BJ (cell line): ENCODE results near the gene PFKFB2. TPM values are rescaled to one million over a fixed set of nuclear protein-coding genes. Genes with fewer than 3 reads are reported as not detected.

Source experiments
- CTCF ChIA-PET: fragments of 350-600 bp; formaldehyde crosslinking; extraction: SDS; loops from one replicate; lab custom pipeline; 2021; ENCODE audit warnings: antibody characterized with exemption, inconsistent platforms; lab: Yijun Ruan, JAX
- POLR2A ChIA-PET: fragments of 300-600 bp; sonication (Branson Sonifier 250); formaldehyde crosslinking; extraction: SDS; loops from one replicate; lab custom pipeline; 2021; ENCODE audit warnings: antibody characterized with exemption; lab: Charles Lee
- DNase-seq: peaks from one replicate; pipeline ENCODE4 v3.0.0-alpha.2; 2011; ENCODE audit warnings: low read depth
- H3K27me3 ChIP-seq: 2 replicates; pipeline ENCODE4 v1.6.0; 2011; ENCODE audit warnings: low read length; ENCODE audit not compliant: control insufficient read depth, insufficient read depth
- H3K36me3 ChIP-seq: 2 replicates; pipeline ENCODE4 v1.5.1; 2011; ENCODE audit warnings: low read length; ENCODE audit not compliant: control insufficient read depth, insufficient read depth
- H3K4me3 ChIP-seq: 2 replicates; pipeline ENCODE4 v1.5.1; 2011; ENCODE audit warnings: low read depth, mild to moderate bottlenecking, control low read depth, low read length
- CTCF ChIP-seq: IDR thresholded peaks from 2 replicates; pipeline ENCODE4 v1.5.1; 2011; ENCODE audit warnings: low read depth, mild to moderate bottlenecking, control low read depth, inconsistent platforms, low read length, moderate library complexity; ENCODE audit not compliant: insufficient read depth
- polyA plus RNA-seq: library from polyadenylated mRNA; depleted of rRNA; stranded (reverse); fragments of >200 nt; gene quantifications from 2 replicates; pipeline ENCODE4 v1.2.3, GENCODE V29; 2011

The PFKFB2 gene
- polyA plus RNA-seq, 1 experiment = 1.5 TPM

- Histone ChIP-seq H3K27me3 (no peaks in the 10 kb centered on the region), H3K4me3 (no peak overlapping the region), H3K36me3 (no peaks in the 10 kb centered on the region)
- ChIA-PET CTCF (interaction anchor here (0.8 to 2.1 kb wide), 5 partner anchors 11 to 348 kb away, joined by 3 to 5 read pairs (median 3); no protein-coding TSS in a partner anchor), POLR2A (no interaction called here)
- no peak for DNase-seq
- TF ChIP-seq CTCF = no peak
Observed at GRCh38 chr1:207073906-207074820, 21.1 kb downstream of the PFKFB2 start.

GRCh38 chr1:207076181-207076955, 23.3 kb downstream of the PFKFB2 start:
- ChIA-PET POLR2A (interaction anchor here (0.6 kb wide), 1 partner anchor 233 kb away, joined by 3 read pairs; no protein-coding TSS in a partner anchor), CTCF (interaction anchor here (0.7 to 2.1 kb wide), 10 partner anchors 8 to 351 kb away, joined by 3 to 8 read pairs (median 4); partner anchors contain the start of gene PFKFB2)
- no peak for DNase-seq
- no peaks in the 10 kb centered on the region for H3K27me3 ChIP-seq
- no peak overlapping the region for H3K4me3 ChIP-seq
- no peak for TF ChIP-seq CTCF
- H3K36me3 ChIP-seq = no peaks in the 10 kb centered on the region

- DNase-seq = no peak
- H3K4me3 ChIP-seq = no peak overlapping the region
- ChIA-PET CTCF (interaction anchor here (1.0 to 2.1 kb wide), 7 partner anchors 24 to 352 kb away, joined by 3 to 8 read pairs (median 4); partner anchors contain the start of gene PFKFB2), POLR2A (no interaction called here)
- no peak for TF ChIP-seq CTCF
- H3K27me3 ChIP-seq = no peaks in the 10 kb centered on the region
- no peaks in the 10 kb centered on the region for H3K36me3 ChIP-seq
Observed at GRCh38 chr1:207077012-207077411, 23.9 kb downstream of the PFKFB2 start.

GRCh38 chr1:207077470-207078377, 24.6 kb downstream of the PFKFB2 start:
- Histone ChIP-seq H3K27me3 (no peaks in the 10 kb centered on the region; the same call in 1 of the 2 replicates), H3K36me3 (no peaks in the 10 kb centered on the region), H3K4me3 (no peak overlapping the region)
- POLR2A ChIA-PET = no interaction called here
- peak; percentile 51 for DNase-seq
- CTCF ChIA-PET = interaction anchor here (0.7 to 2.1 kb wide), 12 partner anchors 9 to 352 kb away, joined by 3 to 8 read pairs (median 4); partner anchors contain the start of gene PFKFB2
- peak; percentile 91 for TF ChIP-seq CTCF
